ENCODE measurements around the gene AGO3. TPM values are rescaled to one million over a fixed set of nuclear protein-coding genes. Genes with fewer than 3 reads are reported as not detected.

AGO3 gene
- total and polyA plus RNA-seq, 10 of the 15 experiments (the other 5 are each of a cell fraction or from before 2014, with no cell fraction given) = 3.9 to 35.2 (median 12.5) TPM

- ChIA-PET SMC1A (ENCODE audit: uncharacterized antibody, unreplicated experiment) (interaction anchor here (0.6 kb wide), 1 partner anchor 298 kb away, joined by 3 read pairs; no protein-coding TSS in a partner anchor), RAD21 (ENCODE audit: unreplicated experiment) (interaction anchor here (1.1 kb wide), 1 partner anchor 24 kb away, joined by 4 read pairs; no protein-coding TSS in a partner anchor), CTCF (interaction anchor here (0.6 to 1.7 kb wide), 10 partner anchors 10 to 517 kb away, joined by 3 to 7 read pairs (median 3); no protein-coding TSS in a partner anchor), POLR2A (interaction anchor here (1.1 kb wide), 1 partner anchor 51 kb away, joined by 3 read pairs; no protein-coding TSS in a partner anchor)
- no peak for FAIRE-seq
- DNase-seq (ENCODE audit: low read depth, low spot score) = no peak
- no peak overlapping the region for H2AFZ ChIP-seq (ENCODE audit: control insufficient read depth, low read depth, low read length)
- no peaks in the 10 kb centered on the region for H3K9me3 ChIP-seq (replicated peaks; ENCODE audit: control insufficient read depth, insufficient read depth, low read length)
- H4K20me1 ChIP-seq (ENCODE audit: control insufficient read depth, insufficient read depth) = no peaks in the 10 kb centered on the region
- WGBS (ENCODE audit: insufficient coverage, insufficient replicate concordance, low lambda C conversion rate, missing lambda C conversion rate) = 18% methylated on average over 4 of the region's 4 CpGs
- no peak overlapping the region for H3K4me2 ChIP-seq (ENCODE audit: control insufficient read depth, insufficient read depth)
- peaks cover 9% of the 10 kb centered on the region for H3K79me2 ChIP-seq (ENCODE audit: control insufficient read depth, insufficient read depth, low read length)
- no peak for ATAC-seq
- peaks cover 6% of the 10 kb centered on the region; the same call in 1 of the 2 replicates for H3K4me1 ChIP-seq (ENCODE audit: control insufficient read depth, insufficient read depth, low read length)
- H3K4me3 ChIP-seq = no peak overlapping the region
- H3K9ac ChIP-seq (ENCODE audit: control insufficient read depth, insufficient read depth, low read length) = no peak overlapping the region
- no TSS peak for BruUV-seq (replicated peaks)
- H3K27ac ChIP-seq (ENCODE audit: control insufficient read depth, insufficient read depth) = no peak overlapping the region
- intact Hi-C loops (cut with micrococcal nuclease; ENCODE audit: unreplicated experiment) = loop anchor here (2.0 to 10.0 kb wide), 2 partner anchors 49 to 203 kb away; partner anchors contain the start of genes ADPRS, AGO3 and TEKT2
- no peaks in the 10 kb centered on the region for H3K27me3 ChIP-seq (replicated peaks in 1 of 2; ENCODE audit: control insufficient read depth in 2 of 2, insufficient read depth in 2 of 2, low read length in 1 of 2)
- TF ChIP-seq REST (IDR thresholded peaks at IDR 0.05; ENCODE audit: low read depth, low read length) (peak; percentile 53; the same call in 1 of the 2 replicates), ZBTB40 (IDR thresholded peaks at IDR 0.05; ENCODE audit: borderline replicate concordance) (no peak)
- H3K36me3 ChIP-seq (ENCODE audit: control insufficient read depth in 2 of 2, insufficient read depth in 2 of 2, low read length in 1 of 2) = no peaks in the 10 kb centered on the region
- in situ Hi-C loops (cut with MboI) = no loop called here
Observed at GRCh38 chr1:35881850-35882273, 49.0 kb upstream of the AGO3 start.
